ENCODE results near the gene DDX39B. TPM values are rescaled to one million over a fixed set of nuclear protein-coding genes. Genes with fewer than 3 reads are reported as not detected.
"Not testable (repeated sequence)": the region's sequence is repeated elsewhere in the genome, so short reads cannot be mapped to it uniquely, and the experiment has no call there.

DDX39B gene
- total RNA-seq, 1 donor from 2014 or later = 134 TPM

GRCh38 chr6:31557443-31558317 lies 15.9 kb upstream of the DDX39B start:
- Histone ChIP-seq H3K4me3 (no peak overlapping the region), H3K4me1 (peaks cover 4 to 6% of the 10 kb centered on the region in 2 donors), H3K36me3 (peaks cover 17 to 33% of the 10 kb centered on the region in 2 donors), H3K9me3 (no peaks in the 10 kb centered on the region), H3K27ac (no peak overlapping the region), H3K27me3 (no peaks in the 10 kb centered on the region)
- intact Hi-C loops (cut with DNase I) = no loop called here
- no peak for DNase-seq (ENCODE audit: low spot score in 2 of 2)
- TF ChIP-seq, protein P1, sequence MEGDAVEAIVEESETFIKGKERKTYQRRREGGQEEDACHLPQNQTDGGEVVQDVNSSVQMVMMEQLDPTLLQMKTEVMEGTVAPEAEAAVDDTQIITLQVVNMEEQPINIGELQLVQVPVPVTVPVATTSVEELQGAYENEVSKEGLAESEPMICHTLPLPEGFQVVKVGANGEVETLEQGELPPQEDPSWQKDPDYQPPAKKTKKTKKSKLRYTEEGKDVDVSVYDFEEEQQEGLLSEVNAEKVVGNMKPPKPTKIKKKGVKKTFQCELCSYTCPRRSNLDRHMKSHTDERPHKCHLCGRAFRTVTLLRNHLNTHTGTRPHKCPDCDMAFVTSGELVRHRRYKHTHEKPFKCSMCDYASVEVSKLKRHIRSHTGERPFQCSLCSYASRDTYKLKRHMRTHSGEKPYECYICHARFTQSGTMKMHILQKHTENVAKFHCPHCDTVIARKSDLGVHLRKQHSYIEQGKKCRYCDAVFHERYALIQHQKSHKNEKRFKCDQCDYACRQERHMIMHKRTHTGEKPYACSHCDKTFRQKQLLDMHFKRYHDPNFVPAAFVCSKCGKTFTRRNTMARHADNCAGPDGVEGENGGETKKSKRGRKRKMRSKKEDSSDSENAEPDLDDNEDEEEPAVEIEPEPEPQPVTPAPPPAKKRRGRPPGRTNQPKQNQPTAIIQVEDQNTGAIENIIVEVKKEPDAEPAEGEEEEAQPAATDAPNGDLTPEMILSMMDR (IDR thresholded peaks at IDR 0.05) = no peak

GRCh38 chr6:31556307-31556706 lies 14.5 kb upstream of the DDX39B start:
- Histone ChIP-seq H3K27ac (no peak overlapping the region), H3K36me3 (peaks cover 17 to 42% of the 10 kb centered on the region in 2 donors), H3K4me3 (no peak overlapping the region), H3K27me3 (no peaks in the 10 kb centered on the region), H3K4me1 (peaks cover 4 to 6% of the 10 kb centered on the region in 2 donors), H3K9me3 (no peaks in the 10 kb centered on the region)
- TF ChIP-seq, protein P1 (IDR thresholded peaks at IDR 0.05) = no peak
- intact Hi-C loops (cut with DNase I) = no loop called here
- DNase-seq (ENCODE audit: low spot score in 2 of 2) = no peak

DNA sequence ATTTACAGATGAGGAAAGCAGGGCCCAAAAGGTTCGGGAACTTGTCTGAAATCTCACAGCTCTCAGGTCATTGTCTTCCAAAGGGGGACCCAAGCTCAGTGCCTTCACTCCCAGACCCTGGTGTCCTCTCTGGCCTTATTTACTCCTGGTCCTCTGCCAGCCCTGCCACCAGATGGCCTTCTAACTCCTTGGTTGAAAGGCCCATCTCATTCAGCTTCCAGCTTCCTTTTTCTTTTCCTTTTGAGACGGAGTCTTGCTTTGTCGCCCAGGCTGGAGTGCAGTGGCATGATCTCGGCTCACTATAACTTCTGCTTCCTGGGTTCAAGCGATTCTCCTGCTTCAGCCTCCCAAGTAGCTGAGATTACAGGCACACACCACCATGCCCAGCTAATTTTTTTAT lies 9.6 kb upstream of the DDX39B start:
- DNase-seq (ENCODE audit: low spot score in 2 of 2); H3K4me3 ChIP-seq; H3K27me3 ChIP-seq; intact Hi-C loops (cut with DNase I); H3K4me1 ChIP-seq; H3K27ac ChIP-seq; H3K9me3 ChIP-seq: not testable (repeated sequence)
- TF ChIP-seq, protein P1 (IDR thresholded peaks at IDR 0.05) = peak in 2 of 3 experiments; percentile 7 to 43
- peaks cover 0 to 25% of the 10 kb centered on the region in 2 donors for H3K36me3 ChIP-seq

- Histone ChIP-seq H3K4me3 (peak overlapping the region; percentile 58 to 67), H3K27me3 (no peaks in the 10 kb centered on the region), H3K4me1 (peaks cover 6 to 8% of the 10 kb centered on the region in 2 donors), H3K27ac (peak overlapping the region; percentile 72 to 84), H3K36me3 (peaks cover 0 to 24% of the 10 kb centered on the region in 2 donors), H3K9me3 (no peaks in the 10 kb centered on the region)
- intact Hi-C loops (cut with DNase I) = loop anchor here (5.0 to 10.0 kb wide), 5 partner anchors 184 to 1866 kb away; partner anchors contain the start of genes AGER, CUTA, MRPS18B and PHF1
- TF ChIP-seq, protein P1 (IDR thresholded peaks at IDR 0.05) = no peak
- no peak for DNase-seq (ENCODE audit: low spot score in 2 of 2)
Measured at GRCh38 chr6:31548544-31548873, 6.7 kb upstream of the DDX39B start.

DNA sequence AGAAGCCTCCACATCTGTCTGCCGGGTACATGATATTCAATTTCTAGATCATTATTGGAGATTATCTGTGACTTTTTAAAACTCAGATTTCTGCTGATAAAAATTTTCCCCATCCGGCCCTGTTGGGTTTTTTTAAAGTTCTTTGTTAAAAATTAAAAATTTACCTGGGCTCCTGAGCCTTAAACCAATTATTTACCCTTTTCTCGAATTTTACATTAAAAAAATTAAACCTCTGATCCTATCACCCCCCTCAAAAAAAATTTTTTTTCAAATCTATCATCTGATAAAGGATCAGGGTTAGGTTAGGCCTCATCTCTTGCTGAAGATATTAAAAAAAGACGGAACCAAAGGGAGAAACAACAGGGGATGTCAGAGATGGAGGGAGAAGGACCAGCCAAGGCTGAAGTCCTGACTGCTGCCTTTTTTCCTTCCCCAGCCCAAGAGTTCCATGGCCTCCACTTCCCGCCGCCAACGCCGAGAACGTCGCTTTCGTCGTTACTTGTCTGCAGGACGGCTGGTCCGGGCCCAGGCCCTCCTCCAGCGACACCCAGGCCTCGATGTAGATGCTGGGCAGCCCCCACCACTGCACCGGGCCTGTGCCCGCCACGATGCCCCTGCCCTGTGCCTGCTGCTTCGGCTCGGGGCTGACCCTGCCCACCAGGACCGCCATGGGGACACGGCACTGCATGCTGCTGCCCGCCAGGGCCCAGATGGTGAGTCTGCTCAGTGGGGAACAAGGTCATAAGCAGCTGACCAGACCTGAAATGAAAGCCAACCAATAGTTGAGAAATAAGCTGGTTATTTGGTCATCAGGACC lies 6.1 kb upstream of the DDX39B start:
- Histone ChIP-seq H3K4me3 (peak overlapping the region; percentile 58 to 67), H3K4me1 (peaks cover 6 to 9% of the 10 kb centered on the region in 2 donors), H3K27me3 (no peaks in the 10 kb centered on the region), H3K9me3 (no peaks in the 10 kb centered on the region), H3K36me3 (peaks cover 0 to 24% of the 10 kb centered on the region in 2 donors), H3K27ac (peak overlapping the region; percentile 72 to 84)
- no peak for DNase-seq (ENCODE audit: low spot score in 2 of 2)
- TF ChIP-seq, protein P1 (IDR thresholded peaks at IDR 0.05) = no peak
- intact Hi-C loops (cut with DNase I) = loop anchor here (1.0 to 10.0 kb wide), 7 partner anchors 72 to 1867 kb away; partner anchors contain the start of genes AGER, BAG6, CUTA and MRPS18B
